ENCODE measurements around the gene C11orf16.
A peak's percentile ranks its signal among the peaks of the same experiment; 100 is the strongest.
"Not testable (repeated sequence)": the region's sequence is repeated elsewhere in the genome, so short reads cannot be mapped to it uniquely, and the experiment has no call there.

Gene C11orf16

GRCh38 chr11:8934742-8935488 is 2.2 kb upstream of the C11orf16 start:
- DNase-seq, result no peak

GRCh38 chr11:8933931-8934330 is 1.2 kb upstream of the C11orf16 start:
- DNase-seq, result no peak

GRCh38 chr11:8930456-8931175 is 2.1 kb downstream of the C11orf16 start:
- no peak for DNase-seq

GRCh38 chr11:8928981-8929615 is 3.6 kb downstream of the C11orf16 start:
- DNase-seq, result no peak

- DNase-seq, result no peak
Measured at GRCh38 chr11:8928205-8928604, 4.5 kb downstream of the C11orf16 start.

GRCh38 chr11:8927233-8927632 is 5.5 kb downstream of the C11orf16 start:
- no peak for DNase-seq

GRCh38 chr11:8926236-8926635 is 6.5 kb downstream of the C11orf16 start:
- DNase-seq, result no peak

GRCh38 chr11:8925711-8926110 is 7.0 kb downstream of the C11orf16 start:
- no peak for DNase-seq

- no peak for DNase-seq
Measured at GRCh38 chr11:8922691-8923090, 10.1 kb downstream of the C11orf16 start.

GRCh38 chr11:8917157-8917825 is 15.5 kb downstream of the C11orf16 start:
- no peak for DNase-seq

GRCh38 chr11:8914661-8915018 is 18.1 kb downstream of the C11orf16 start:
- no peak for DNase-seq

- DNase-seq, result peak; percentile 54
Measured at GRCh38 chr11:8913961-8914660, 18.6 kb downstream of the C11orf16 start.

- peak; percentile 84 for DNase-seq
Measured at GRCh38 chr11:8911029-8911823, 21.5 kb downstream of the C11orf16 start, which contains the start of gene AKIP1. TSS of gene AKIP1 (plus strand) at chr11:8911189. CDS start at chr11:8911450, 261 bp downstream.

GRCh38 chr11:8910649-8911026 is 22.1 kb downstream of the C11orf16 start:
- DNase-seq, result no peak

GRCh38 chr11:8908099-8908498 is 24.6 kb downstream of the C11orf16 start:
- DNase-seq, result no peak

- DNase-seq, result no peak
Measured at GRCh38 chr11:8907116-8907515, 25.6 kb downstream of the C11orf16 start.

- no peak for DNase-seq
Measured at GRCh38 chr11:8905528-8906165, 27.1 kb downstream of the C11orf16 start.

GRCh38 chr11:8899119-8899753 is 33.5 kb downstream of the C11orf16 start:
- no peak for DNase-seq

GRCh38 chr11:8891185-8891584 is 41.6 kb downstream of the C11orf16 start:
- not testable (repeated sequence) for DNase-seq

GRCh38 chr11:8886322-8886721 is 46.4 kb downstream of the C11orf16 start:
- DNase-seq, result no peak

GRCh38 chr11:8881585-8881984 is 51.2 kb downstream of the C11orf16 start:
- not testable (repeated sequence) for DNase-seq
